Lung microvascular endothelial cell (primary cell): Measurements from ENCODE around the gene KRT74. TPM values are rescaled to one million over a fixed set of nuclear protein-coding genes. Genes with fewer than 3 reads are reported as not detected.

Experiments used
- DNase-seq, 2 donors: peaks; one replicate each; pipeline versions ENCODE4 v3.0.0 to v3.0.0-alpha.2; 2010; ENCODE audit warnings: low read depth in 2 of 2
- total RNA-seq: library from RNA; depleted of rRNA; stranded (reverse); fragments of >200 nt; gene quantifications from 2 replicates; pipeline ENCODE4 v1.2.1, GENCODE V29; 2014

The KRT74 gene
- total RNA-seq, 1 donor from 2014 or later, result not detected

GRCh38 chr12:52575256-52575655 lies 1.6 kb upstream of the KRT74 start:
- no peak for DNase-seq

GRCh38 chr12:52573306-52573705 lies 337 bp downstream of the KRT74 start:
- DNase-seq, result no peak

- DNase-seq, result no peak
These were observed 3.1 kb downstream of the KRT74 start for GRCh38 chr12:52570511-52570910.

GRCh38 chr12:52568111-52568510 lies 5.5 kb downstream of the KRT74 start:
- DNase-seq, result no peak

GRCh38 chr12:52566847-52567291 lies 6.8 kb downstream of the KRT74 start:
- no peak for DNase-seq

GRCh38 chr12:52564582-52564981 lies 9.1 kb downstream of the KRT74 start:
- DNase-seq, result no peak

GRCh38 chr12:52561880-52562449 lies 11.7 kb downstream of the KRT74 start:
- DNase-seq, result peak in 1 of 2 donors; percentile 11

- DNase-seq, result no peak
These were observed 13.7 kb downstream of the KRT74 start for GRCh38 chr12:52559979-52560378.

- DNase-seq, result no peak
These were observed 14.7 kb downstream of the KRT74 start for GRCh38 chr12:52558781-52559445.

- DNase-seq, result no peak
These were observed 16.2 kb downstream of the KRT74 start for GRCh38 chr12:52557476-52557875.

GRCh38 chr12:52555577-52555976 lies 18.1 kb downstream of the KRT74 start:
- no peak for DNase-seq

- no peak for DNase-seq
These were observed 20.9 kb downstream of the KRT74 start, which contains the start of gene KRT71 for GRCh38 chr12:52552681-52553195. KRT71 (minus strand) TSS chr12:52553145; CDS start chr12:52553077, 68 bp downstream.

GRCh38 chr12:52552055-52552454 lies 21.6 kb downstream of the KRT74 start:
- DNase-seq, result no peak

- DNase-seq, result no peak
These were observed 22.3 kb downstream of the KRT74 start for GRCh38 chr12:52551216-52551865.

GRCh38 chr12:52546126-52546525 lies 27.5 kb downstream of the KRT74 start:
- DNase-seq, result no peak

GRCh38 chr12:52543985-52544883 lies 29.4 kb downstream of the KRT74 start:
- no peak for DNase-seq

- no peak for DNase-seq
These were observed 30.8 kb downstream of the KRT74 start for GRCh38 chr12:52542785-52543318.

- no peak for DNase-seq
These were observed 31.5 kb downstream of the KRT74 start for GRCh38 chr12:52542157-52542556.

- DNase-seq, result no peak
These were observed 31.9 kb downstream of the KRT74 start for GRCh38 chr12:52541709-52542108.

- no peak for DNase-seq
These were observed 33.1 kb downstream of the KRT74 start for GRCh38 chr12:52540531-52540930.

GRCh38 chr12:52539821-52540173 lies 33.8 kb downstream of the KRT74 start:
- no peak for DNase-seq
